ENCODE measurements around the gene KLHL18.
A peak's percentile ranks its signal among the peaks of the same experiment; 100 is the strongest.
"Not testable (repeated sequence)": the region's sequence is repeated elsewhere in the genome, so short reads cannot be mapped to it uniquely, and the experiment has no call there.

Gene KLHL18

GRCh38 chr3:47282424-47283192, at the start of gene KLHL18, which contains the start of gene KIF9:
TSS of gene KLHL18 (plus strand) at chr3:47282944. CDS start at chr3:47282966, 22 bp downstream.
TSS of gene KIF9 (minus strand) at chr3:47282799. CDS start at chr3:47277374, 5,425 bp downstream.
- peak; percentile 93 for DNase-seq (ENCODE audit: low spot score)

DNA sequence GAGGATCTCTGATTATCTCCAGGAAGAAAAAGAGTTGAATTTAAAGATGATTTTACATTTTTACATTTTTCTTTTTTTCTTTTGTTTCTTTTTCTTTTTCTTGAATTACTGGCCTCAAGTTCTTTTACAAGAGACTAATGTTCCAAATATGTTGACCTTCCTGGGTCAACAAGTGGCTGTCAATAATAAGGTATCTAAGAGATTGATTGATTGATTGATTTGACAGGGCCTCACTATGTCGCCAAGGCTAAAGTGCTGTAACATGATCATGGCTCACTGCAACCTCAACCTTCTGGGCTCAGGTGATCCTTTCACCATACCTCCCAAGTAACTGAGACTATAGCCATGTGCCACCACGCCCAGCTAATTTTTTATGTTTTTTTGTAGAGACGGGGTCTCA, 44.7 kb upstream of the KLHL18 start:
- DNase-seq (ENCODE audit: low spot score): no peak

- DNase-seq (ENCODE audit: low spot score): no peak
These were observed 42.8 kb upstream of the KLHL18 start for GRCh38 chr3:47239929-47240328.

DNA sequence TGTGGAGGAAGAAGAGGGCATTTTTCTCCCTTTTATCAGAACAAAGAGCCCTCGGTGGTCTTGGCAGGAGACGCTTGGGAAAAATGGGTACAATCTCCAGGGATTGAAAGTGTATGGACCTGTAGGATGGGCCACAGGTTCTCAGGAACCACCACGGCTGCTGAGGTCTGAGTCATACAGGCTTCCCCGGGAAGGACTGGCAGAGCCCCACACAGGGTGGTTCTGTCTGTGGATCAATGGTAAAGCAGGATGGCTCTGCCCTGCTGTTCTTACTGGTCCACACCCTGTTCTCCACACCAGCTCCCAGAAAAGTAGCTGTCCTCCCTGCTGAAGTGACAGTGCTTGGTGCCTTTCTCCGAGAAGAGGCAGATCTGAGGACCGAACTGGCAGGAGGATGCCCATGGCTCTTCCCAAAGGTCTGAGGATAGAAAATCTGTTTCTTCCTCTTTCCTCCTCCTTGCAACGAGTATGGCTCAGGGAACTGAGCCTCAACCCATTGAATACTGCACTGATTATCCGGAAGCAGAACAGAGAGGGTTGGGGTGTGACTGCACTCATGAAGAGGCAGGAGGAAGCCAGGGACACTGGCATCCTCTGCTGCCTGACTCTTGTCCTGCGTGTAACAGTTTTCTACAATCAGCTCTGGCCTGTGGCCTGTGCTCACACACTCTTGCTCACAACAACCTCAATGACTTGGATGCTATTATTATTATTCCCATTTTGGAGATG, 39.2 kb upstream of the KLHL18 start:
- peak; percentile 5 for DNase-seq (ENCODE audit: low spot score)

GRCh38 chr3:47244531-47245100, 38.1 kb upstream of the KLHL18 start:
- no peak for DNase-seq (ENCODE audit: low spot score)

DNA sequence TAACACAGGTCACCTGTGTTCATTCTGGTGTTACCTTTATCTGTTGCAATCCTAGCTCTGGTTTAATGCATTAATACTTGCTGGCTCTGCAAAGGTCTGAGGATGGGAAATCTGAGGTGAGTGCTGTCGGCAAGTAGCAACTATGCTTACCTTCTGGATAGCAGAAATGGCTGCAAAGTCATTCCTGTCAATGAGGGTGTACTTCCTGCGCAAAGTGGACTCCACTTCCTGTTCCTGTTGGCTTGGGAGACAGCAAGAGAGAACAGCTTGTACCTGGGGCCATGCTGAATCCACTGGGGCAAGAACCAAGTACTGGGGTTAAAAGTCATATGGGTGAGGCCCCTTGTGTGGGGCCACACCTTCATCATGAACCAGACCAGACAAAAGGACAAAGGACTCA, 37.5 kb upstream of the KLHL18 start:
- no peak for DNase-seq (ENCODE audit: low spot score)

- no peak for DNase-seq (ENCODE audit: low spot score)
These were observed 35.3 kb upstream of the KLHL18 start for GRCh38 chr3:47247131-47248064.

GRCh38 chr3:47250309-47251060, 32.3 kb upstream of the KLHL18 start:
- DNase-seq (ENCODE audit: low spot score): peak; percentile 35

GRCh38 chr3:47251085-47251484, 31.7 kb upstream of the KLHL18 start:
- not testable (repeated sequence) for DNase-seq (ENCODE audit: low spot score)

- DNase-seq (ENCODE audit: low spot score): no peak
These were observed 31.1 kb upstream of the KLHL18 start for GRCh38 chr3:47251689-47252088.

GRCh38 chr3:47256331-47256730, 26.4 kb upstream of the KLHL18 start:
- DNase-seq (ENCODE audit: low spot score): not testable (repeated sequence)

GRCh38 chr3:47259114-47259513, 23.6 kb upstream of the KLHL18 start:
- no peak for DNase-seq (ENCODE audit: low spot score)

DNA sequence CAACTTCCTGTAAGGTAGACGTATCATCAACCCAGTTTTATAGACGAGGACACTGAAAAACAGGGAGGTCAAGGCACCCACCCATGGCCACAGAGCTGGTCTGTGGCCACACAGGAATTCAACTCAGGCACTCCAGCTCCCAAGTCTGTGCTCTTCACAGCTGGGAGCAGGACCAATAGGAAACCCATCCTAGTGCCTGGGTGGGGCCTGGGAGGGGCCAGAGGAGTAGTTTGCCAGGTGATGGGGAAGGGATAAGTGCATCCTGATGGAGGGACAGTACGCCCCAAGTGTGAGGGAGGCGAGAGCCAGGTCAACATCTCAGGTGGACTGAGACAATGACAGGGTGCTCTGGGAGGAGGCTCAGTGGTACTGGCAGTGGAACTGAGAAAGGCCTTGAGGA, 22.1 kb upstream of the KLHL18 start:
- DNase-seq (ENCODE audit: low spot score): no peak

GRCh38 chr3:47261301-47261700, 21.4 kb upstream of the KLHL18 start:
- no peak for DNase-seq (ENCODE audit: low spot score)

DNA sequence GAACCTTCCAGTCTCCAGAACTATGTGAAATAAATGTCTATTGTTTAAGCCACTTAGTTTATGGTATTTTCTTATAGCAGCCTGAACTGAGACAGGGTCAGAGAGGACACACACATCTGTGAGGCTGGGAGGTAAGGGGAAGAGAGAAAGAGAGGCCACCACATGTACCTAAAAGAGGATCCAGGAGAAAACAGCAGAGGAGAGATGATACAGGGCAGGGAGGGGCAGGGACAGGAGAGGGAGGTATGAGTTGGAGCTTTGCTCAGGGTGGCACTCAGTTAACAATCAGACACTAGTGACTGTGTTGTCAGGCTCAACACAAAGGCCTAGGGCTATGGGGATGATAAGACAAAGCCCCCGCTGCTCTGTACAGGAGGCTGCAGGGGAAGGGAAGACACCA, 17.7 kb upstream of the KLHL18 start:
- no peak for DNase-seq (ENCODE audit: low spot score)

DNA sequence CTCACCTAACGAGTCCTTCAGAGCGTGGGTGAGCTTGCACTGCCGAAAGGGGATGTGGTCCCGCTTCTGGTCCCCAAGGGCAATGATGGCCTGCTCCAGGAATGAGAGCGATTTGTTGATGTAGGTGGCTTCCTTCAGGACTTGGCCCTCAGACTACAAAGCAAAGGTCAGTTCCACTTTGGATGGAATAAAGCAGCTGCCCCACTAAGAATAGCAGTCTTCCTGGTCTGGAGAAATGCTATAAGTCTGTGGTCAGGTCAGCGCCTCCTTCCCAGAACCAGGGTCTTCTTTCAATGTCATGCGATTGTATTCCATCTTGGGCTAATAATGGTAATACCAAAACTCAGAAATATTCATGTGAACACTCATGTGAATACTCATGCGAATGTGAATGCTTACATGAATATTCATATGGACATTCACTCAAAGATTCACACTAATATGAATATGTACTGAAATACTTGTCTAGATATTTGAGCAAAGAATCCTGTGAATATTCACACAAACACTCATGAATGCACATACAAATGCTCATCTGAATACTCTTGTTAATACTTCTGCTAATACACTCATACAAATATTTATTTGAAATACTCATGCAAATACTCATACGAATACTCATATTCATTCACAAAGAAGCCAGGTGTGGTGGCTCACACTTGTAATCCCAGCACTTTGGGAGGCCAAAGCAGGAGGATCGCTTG, 16.9 kb upstream of the KLHL18 start:
- DNase-seq (ENCODE audit: low spot score): no peak

- DNase-seq (ENCODE audit: low spot score): peak; percentile 39
These were observed 15.8 kb upstream of the KLHL18 start for GRCh38 chr3:47266709-47267489.

DNA sequence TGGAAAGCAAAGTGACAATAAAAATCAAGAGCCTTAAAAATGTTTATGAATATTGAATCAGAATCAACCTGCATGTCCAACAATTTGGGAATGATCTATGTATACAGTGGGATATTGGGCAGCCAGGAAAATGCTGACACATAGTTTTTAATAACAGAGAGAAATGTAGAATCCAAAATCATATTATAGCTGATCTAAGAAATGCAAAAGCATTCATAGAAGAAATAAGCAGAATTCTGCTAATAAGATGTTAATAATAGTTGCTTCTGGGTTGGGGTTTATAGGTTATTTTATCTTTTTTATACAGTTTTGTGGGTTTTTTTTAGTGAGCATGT, 15.3 kb upstream of the KLHL18 start:
- no peak for DNase-seq (ENCODE audit: low spot score)

DNA sequence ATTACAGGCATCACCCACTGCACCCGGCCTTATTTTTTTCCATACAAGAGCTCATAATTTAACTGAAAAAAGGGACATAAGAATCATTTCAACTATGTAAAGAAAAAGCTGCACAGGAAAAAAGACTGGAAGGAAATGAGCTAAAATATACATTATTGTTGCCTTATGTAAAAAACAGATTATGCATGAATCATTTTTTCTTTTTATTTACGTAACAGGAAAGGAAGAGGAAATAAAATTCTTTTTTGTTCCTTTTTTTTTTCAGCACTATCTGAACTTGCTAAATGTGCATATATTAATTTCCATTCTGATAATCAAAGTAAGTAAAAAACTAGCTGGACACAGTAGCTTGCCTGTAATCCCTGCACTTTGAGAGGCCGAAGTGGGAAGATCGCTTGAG, 12.2 kb upstream of the KLHL18 start:
- DNase-seq (ENCODE audit: low spot score): no peak

DNA sequence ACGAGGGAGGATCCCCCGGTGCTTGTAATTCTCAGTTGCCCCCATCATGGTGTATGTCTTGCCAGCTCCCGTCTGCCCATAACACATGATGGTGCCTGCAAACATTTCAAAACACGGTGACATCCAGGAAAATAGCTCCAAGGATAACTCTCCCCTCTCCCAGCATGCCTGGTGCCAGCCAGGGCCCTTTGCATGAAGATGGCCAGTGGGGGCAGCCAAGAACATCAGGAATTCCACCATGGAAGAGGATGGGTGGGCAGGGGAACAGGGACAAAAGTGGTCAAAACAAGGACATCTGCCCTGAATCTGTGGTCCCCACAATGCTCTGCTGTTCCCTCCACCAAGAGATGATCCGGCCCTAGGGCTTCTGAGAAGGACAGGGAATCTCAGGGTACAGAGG, 9.2 kb upstream of the KLHL18 start:
- no peak for DNase-seq (ENCODE audit: low spot score)
